ENCODE measurements around the gene KCNAB1. TPM values are rescaled to one million over a fixed set of nuclear protein-coding genes. Genes with fewer than 3 reads are reported as not detected.

The KCNAB1 gene
- total and polyA plus RNA-seq, 2 of the 8 experiments (the other 6 are each of a cell fraction or from before 2014, with no cell fraction given): 0.51 to 2.3 TPM

GRCh38 chr3:156456771-156457224 is 336.4 kb downstream of the KCNAB1 start (continued):
- TF ChIP-seq CHD7 (IDR thresholded peaks at IDR 0.05; ENCODE audit: insufficient replicate concordance, low read length) (no peak), GTF2F1 (IDR thresholded peaks at IDR 0.05; ENCODE audit: borderline replicate concordance, low read depth, low read length) (no peak), SRF (IDR thresholded peaks at IDR 0.05; ENCODE audit: low read depth, low read length) (no peak), JUN (IDR thresholded peaks at IDR 0.05; ENCODE audit: low read depth, low read length) (no peak), E2F6 (IDR thresholded peaks at IDR 0.05) (0 out of 2 replicates have a peak, but pooled peaks have one; percentile 20), CBX5 (IDR thresholded peaks at IDR 0.05; ENCODE audit: low read depth, low read length) (no peak), KDM1A (IDR thresholded peaks at IDR 0.05; ENCODE audit: borderline replicate concordance, low read length) (peak; percentile 74; the same call in 1 of the 2 replicates), KDM5A (IDR thresholded peaks at IDR 0.05; ENCODE audit: low read length) (no peak), SP2 (IDR thresholded peaks at IDR 0.05; ENCODE audit: low read length) (no peak), EP300 (IDR thresholded peaks at IDR 0.05; ENCODE audit: borderline replicate concordance in 1 of 2, low read depth in 2 of 2, low read length in 2 of 2) (peak in 1 of 2 experiments; percentile 86; a peak in 1 of 3 replicates), FOSL1 (IDR thresholded peaks at IDR 0.05; ENCODE audit: insufficient read depth, low read depth, low read length) (no peak)

All from H1 (cell line).